ENCODE data around the gene MRPL24. TPM values are rescaled to one million over a fixed set of nuclear protein-coding genes. Genes with fewer than 3 reads are reported as not detected.

Gene MRPL24
- total and polyA plus RNA-seq, 10 of the 15 experiments (the other 5 are each of a cell fraction or from before 2014, with no cell fraction given), result 87.4 to 269 (median 134) TPM

- Histone ChIP-seq H2AFZ (ENCODE audit: control insufficient read depth, low read depth, low read length) (peak within 1 kb of the TSS; percentile 95), H3K4me3 (peak within 1 kb of the TSS; percentile 92), H3K4me1 (ENCODE audit: control insufficient read depth, insufficient read depth, low read length) (no peaks in the 10 kb centered on the region), H3K36me3 (ENCODE audit: control insufficient read depth in 2 of 2, insufficient read depth in 2 of 2, low read length in 1 of 2) (peaks cover 0 to 10% of the 10 kb centered on the region in 2 experiments; a peak in 2 of 4 replicates), H3K9me3 (replicated peaks; ENCODE audit: control insufficient read depth, insufficient read depth, low read length) (no peaks in the 10 kb centered on the region), H3K9ac (ENCODE audit: control insufficient read depth, insufficient read depth, low read length) (peak within 1 kb of the TSS; percentile 92), H3K27me3 (replicated peaks in 1 of 2; ENCODE audit: control insufficient read depth in 2 of 2, insufficient read depth in 2 of 2, low read length in 1 of 2) (no peaks in the 10 kb centered on the region), H3K4me2 (ENCODE audit: control insufficient read depth, insufficient read depth) (peak within 1 kb of the TSS; percentile 99), H3K79me2 (ENCODE audit: control insufficient read depth, insufficient read depth, low read length) (peaks cover 56% of the 10 kb centered on the region), H3K27ac (ENCODE audit: control insufficient read depth, insufficient read depth) (peak within 1 kb of the TSS; percentile 87), H4K20me1 (ENCODE audit: control insufficient read depth, insufficient read depth) (no peaks in the 10 kb centered on the region)
- in situ Hi-C loops (cut with MboI) (no loop called here), intact Hi-C loops (cut with micrococcal nuclease; ENCODE audit: unreplicated experiment) (loop anchor here (1.0 to 5.0 kb wide), 4 partner anchors 16 to 265 kb away; partner anchors contain the start of genes HDGF, ISG20L2, MEF2D and METTL25B)
- TSS peak; percentile 77 for BruUV-seq (replicated peaks)
- under 1% methylated on average over 49 of the region's 50 CpGs for WGBS (ENCODE audit: insufficient coverage, insufficient replicate concordance, low lambda C conversion rate, missing lambda C conversion rate)
- FAIRE-seq (peak; percentile 100), ATAC-seq (peak; percentile 94), DNase-seq (ENCODE audit: low read depth, low spot score) (peak; percentile 100)
- CTCF ChIA-PET, result interaction anchor here (0.6 to 9.6 kb wide), 13 partner anchors 8 to 1632 kb away, joined by 3 to 152 read pairs (median 4); partner anchors contain the start of genes CRABP2, HDGF, ISG20L2 and METTL25B
- POLR2A ChIA-PET, result interaction anchor here (0.6 to 6.9 kb wide), 7 partner anchors 11 to 535 kb away, joined by 4 to 71 read pairs (median 7); partner anchors contain the start of genes HDGF, ISG20L2, METTL25B and MRPL24
- RAD21 ChIA-PET (ENCODE audit: unreplicated experiment), result interaction anchor here (0.6 to 5.0 kb wide), 11 partner anchors 12 to 93 kb away, joined by 3 to 59 read pairs (median 3); partner anchors contain the start of genes HDGF, ISG20L2, METTL25B and MRPL24
- SMC1A ChIA-PET (ENCODE audit: uncharacterized antibody, unreplicated experiment), result interaction anchor here (1.0 to 11.8 kb wide), 8 partner anchors 11 to 41 kb away, joined by 3 to 108 read pairs (median 10); partner anchors contain the start of genes HDGF, ISG20L2, METTL25B and MRPL24
- no peak for TF ChIP-seq ZNF384 (IDR thresholded peaks at IDR 0.05; ENCODE audit: borderline replicate concordance, low read depth, low read length)
- peak; percentile 69; the same call in 1 of the 2 replicates for TF ChIP-seq ZNF24 (IDR thresholded peaks at IDR 0.05)
- peak; percentile 98 for TF ChIP-seq CREM (IDR thresholded peaks at IDR 0.05; ENCODE audit: low read depth)
- TF ChIP-seq ZSCAN29 (IDR thresholded peaks at IDR 0.05), result peak; percentile 78
- TF ChIP-seq WRNIP1 (IDR thresholded peaks at IDR 0.05; ENCODE audit: borderline replicate concordance, low read depth, low read length), result 0 out of 2 replicates have a peak, but pooled peaks have one; percentile 76
- TF ChIP-seq POLR2AphosphoS5 (IDR thresholded peaks at IDR 0.05; ENCODE audit: low read length), result peak; percentile 85
- TF ChIP-seq EED (IDR thresholded peaks at IDR 0.05; ENCODE audit: low read depth), result peak; percentile 53; the same call in 1 of the 2 replicates
- no peak for TF ChIP-seq RAD21 (IDR thresholded peaks at IDR 0.05; ENCODE audit: insufficient read depth, low read depth, low read length)
- peak; percentile 94 for TF ChIP-seq PKNOX1 (IDR thresholded peaks at IDR 0.05)
- TF ChIP-seq IKZF1 (conservative IDR thresholded peaks at IDR 0.05), result peak; percentile 100
- peak; percentile 74 to 80; a peak in 3 of 4 replicates for TF ChIP-seq IKZF2 (IDR thresholded peaks at IDR 0.05)
- 0 out of 2 replicates have a peak, but pooled peaks have one; percentile 26 for TF ChIP-seq MYB (IDR thresholded peaks at IDR 0.05; ENCODE audit: borderline replicate concordance, low read depth, low read length)
- TF ChIP-seq ZNF217 (IDR thresholded peaks at IDR 0.05), result no peak
- peak; percentile 62; the same call in 1 of the 2 replicates for TF ChIP-seq ATF3 (IDR thresholded peaks at IDR 0.05; ENCODE audit: borderline replicate concordance, extremely low read depth, low read depth, low read length)
- peak; percentile 94 for TF ChIP-seq CHD2 (IDR thresholded peaks at IDR 0.05; ENCODE audit: borderline replicate concordance, low read depth, low read length)
- TF ChIP-seq SMARCA5 (IDR thresholded peaks at IDR 0.05), result peak; percentile 95
- no peak for TF ChIP-seq PAX5 (IDR thresholded peaks at IDR 0.05; ENCODE audit: borderline replicate concordance, low read depth, low read length)
- no peak for TF ChIP-seq ZBTB11 (CRISPR knock-in tag; IDR thresholded peaks at IDR 0.05)
- peak; percentile 68 for TF ChIP-seq PAX8 (IDR thresholded peaks at IDR 0.05)
Measured at GRCh38 chr1:156767101-156767878, 26.4 kb upstream of the MRPL24 start, which contains the start of gene PRCC. Gene PRCC (plus strand): TSS chr1:156767535. CDS start chr1:156767772, 237 bp downstream.
